Endothelial cell of umbilical vein (primary cell): ENCODE results near the gene RASGRP4.

Experiments used
- CTCF ChIP-seq, 2 donors: IDR thresholded peaks; 1 replicate in 1 of 2; 2 replicates in 1 of 2; pipeline ENCODE4 v1.5.1; 2011; ENCODE audit warnings: low read length in 2 of 2, mild to moderate bottlenecking in 2 of 2, moderate library complexity in 2 of 2, control low read depth in 1 of 2, inconsistent platforms in 1 of 2, low read depth in 1 of 2; ENCODE audit not compliant: insufficient read depth in 1 of 2; ENCODE audit errors: extremely low read depth in 1 of 2
- EZH2 ChIP-seq: IDR thresholded peaks from 2 replicates; pipeline ENCODE4 v1.6.1; 2012; ENCODE audit warnings: borderline replicate concordance, low read depth, mild to moderate bottlenecking, moderate library complexity, low read length, inconsistent platforms; ENCODE audit not compliant: severe bottlenecking
- MAX ChIP-seq: IDR thresholded peaks from 2 replicates; pipeline ENCODE4 v1.6.1; 2011; ENCODE audit not compliant: insufficient read depth, insufficient read length
- MYC ChIP-seq: IDR thresholded peaks from one replicate; pipeline ENCODE4 v1.6.1; 2011; ENCODE audit warnings: mild to moderate bottlenecking, low read depth, low read length
- POLR2A ChIP-seq: IDR thresholded peaks from 2 replicates; pipeline ENCODE4 v1.6.1; 2012; ENCODE audit warnings: low read depth, mild to moderate bottlenecking, control low read depth, low read length
- POLR2AphosphoS5 ChIP-seq: IDR thresholded peaks from 2 replicates; pipeline ENCODE4 v1.6.1; 2012; ENCODE audit warnings: low read depth, mild to moderate bottlenecking, control low read depth, low read length, moderate library complexity; ENCODE audit not compliant: insufficient read depth

GRCh38 chr19:38412961-38413360, 13.1 kb downstream of the RASGRP4 start:
- no peak for TF ChIP-seq MYC
- no peak for TF ChIP-seq CTCF (IDR thresholded peaks at IDR 0.05; ENCODE audit: extremely low read depth in 1 of 2, insufficient read depth in 1 of 2, low read depth in 1 of 2, low read length in 2 of 2)
- TF ChIP-seq EZH2 = no peak
- TF ChIP-seq POLR2A = no peak
- no peak for TF ChIP-seq MAX
- TF ChIP-seq POLR2AphosphoS5 = no peak
